Naive B cell (primary cell): ENCODE data around the gene GTF2F1. TPM values are rescaled to one million over a fixed set of nuclear protein-coding genes. Genes with fewer than 3 reads are reported as not detected.
A peak's percentile ranks its signal among the peaks of the same experiment; 100 is the strongest.
"Not testable (repeated sequence)": the region's sequence is repeated elsewhere in the genome, so short reads cannot be mapped to it uniquely, and the experiment has no call there.

ENCODE experiments used
- ATAC-seq, 2 donors: fragments of 150-1000 bp; cut with Tn5 transposase; 2 replicates each; pipeline ENCODE4 v1.10.0; 2021; ENCODE audit warnings: low read depth in 2 of 2, mild to moderate bottlenecking in 2 of 2, moderate library complexity in 2 of 2
- DNase-seq: peaks from one replicate; pipeline ENCODE4 v3.0.0; 2022
- H3K27ac Mint-ChIP-seq, 6 donors: one replicate each; pipeline ENCODE4 v1.8.0; 2020 to 2022; ENCODE audit warnings: mild to moderate bottlenecking in 6 of 6, mixed read lengths in 6 of 6, moderate library complexity in 5 of 6, inconsistent platforms in 2 of 6
- H3K27me3 Mint-ChIP-seq, 3 donors: one replicate each; pipeline ENCODE4 v1.8.0; 2021 to 2022; ENCODE audit warnings: mixed read lengths in 3 of 3, mild to moderate bottlenecking in 1 of 3
- H3K36me3 Mint-ChIP-seq, 2 donors: one replicate each; pipeline ENCODE4 v1.8.0; 2020 to 2022; ENCODE audit warnings: mixed read lengths in 2 of 2, inconsistent platforms in 1 of 2, mild to moderate bottlenecking in 1 of 2
- H3K4me1 Mint-ChIP-seq, 3 donors: one replicate each; pipeline ENCODE4 v1.8.0; 2020 to 2022; ENCODE audit warnings: mixed read lengths in 3 of 3, inconsistent platforms in 1 of 3, mild to moderate bottlenecking in 1 of 3, moderate library complexity in 1 of 3
- H3K4me3 Mint-ChIP-seq, 8 donors: one replicate each; pipeline ENCODE4 v1.8.0; 2020 to 2022; ENCODE audit warnings: mild to moderate bottlenecking in 8 of 8, mixed read lengths in 8 of 8, moderate library complexity in 8 of 8, inconsistent platforms in 2 of 8
- H3K9me3 Mint-ChIP-seq, 7 donors: one replicate each; pipeline ENCODE4 v1.8.0; 2020 to 2022; ENCODE audit warnings: mixed read lengths in 7 of 7, mild to moderate bottlenecking in 5 of 7, inconsistent platforms in 2 of 7, moderate library complexity in 1 of 7
- polyA plus RNA-seq, 6 donors: library from polyadenylated mRNA; unstranded; fragments of 300-500 nt; fragmentation: Illumina TruSeq; gene quantifications; one replicate each; pipeline ENCODE4 v1.2.3, GENCODE V29; 2021; ENCODE audit warnings: low read depth in 6 of 6

GTF2F1 gene
- polyA plus RNA-seq, 6 donors from 2014 or later, result 2.5 to 22.7 (median 18.1) TPM

DNA sequence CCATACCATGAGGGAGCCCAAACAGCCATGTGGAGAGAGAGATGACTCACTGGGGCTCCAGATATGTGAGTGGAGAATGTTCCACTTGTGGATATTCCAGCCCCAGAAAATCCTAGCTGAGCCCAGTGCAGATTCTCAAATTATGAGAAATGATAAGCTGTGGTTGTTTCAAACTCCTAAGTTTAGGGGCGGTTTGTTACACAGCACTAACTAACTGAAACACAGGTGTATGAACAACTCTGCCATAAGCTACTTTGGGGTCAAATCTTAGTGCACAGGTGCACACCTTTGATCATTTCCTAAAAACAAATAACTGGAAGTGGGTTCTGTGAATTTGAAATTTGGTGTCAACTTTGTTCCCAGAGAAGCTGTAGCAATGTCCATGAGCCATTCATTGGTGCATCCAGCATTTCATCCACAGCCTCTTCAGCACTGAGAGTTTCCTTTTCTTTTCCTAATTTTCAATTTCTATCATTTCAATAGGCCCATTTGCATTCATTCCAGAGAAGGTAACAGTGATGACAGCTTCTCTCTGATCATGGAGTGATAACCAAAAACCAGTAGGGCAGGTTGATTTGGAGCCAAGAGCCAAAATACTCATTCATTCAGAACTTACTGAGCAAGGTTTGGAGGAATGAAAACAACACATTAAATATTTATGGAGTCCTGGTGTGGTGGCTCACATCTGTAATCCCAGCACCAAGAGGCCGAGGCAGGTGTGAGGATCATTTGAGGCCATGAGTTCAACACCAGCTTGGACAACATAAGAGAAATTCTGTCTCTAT, 40.4 kb downstream of the GTF2F1 start:
- Mint-ChIP-seq H3K4me3 (no peak overlapping the region), H3K27ac (no peak overlapping the region), H3K36me3 (no peaks in the 10 kb centered on the region), H3K9me3 (no peaks in the 10 kb centered on the region), H3K4me1 (peaks cover 0 to 1% (median under 1%) of the 10 kb centered on the region in 3 donors), H3K27me3 (peaks cover 0 to 8% (median 0%) of the 10 kb centered on the region in 3 donors)
- DNase-seq (no peak), ATAC-seq (no peak)

- Mint-ChIP-seq H3K27me3 (peaks cover 0 to 8% (median 0%) of the 10 kb centered on the region in 3 donors), H3K4me1 (peaks cover 0 to 1% (median 0%) of the 10 kb centered on the region in 3 donors), H3K27ac (no peak overlapping the region), H3K36me3 (no peaks in the 10 kb centered on the region), H3K9me3 (no peaks in the 10 kb centered on the region), H3K4me3 (no peak overlapping the region)
- ATAC-seq (no peak), DNase-seq (no peak)
Observed at GRCh38 chr19:6350688-6351087, 42.3 kb downstream of the GTF2F1 start.

GRCh38 chr19:6349271-6349670, 43.7 kb downstream of the GTF2F1 start:
- not testable (repeated sequence) for H3K27me3 Mint-ChIP-seq, H3K36me3 Mint-ChIP-seq, DNase-seq, H3K27ac Mint-ChIP-seq, H3K4me1 Mint-ChIP-seq, ATAC-seq, H3K9me3 Mint-ChIP-seq, H3K4me3 Mint-ChIP-seq

- H3K4me3 Mint-ChIP-seq, result peak overlapping the region in 1 of 8 donors; percentile 30
- H3K36me3 Mint-ChIP-seq, result peaks cover 0 to 7% of the 10 kb centered on the region in 2 donors
- no peak for DNase-seq
- H3K9me3 Mint-ChIP-seq, result peaks cover 0 to 5% (median 2%) of the 10 kb centered on the region in 7 donors
- peaks cover 0 to 6% (median 6%) of the 10 kb centered on the region in 3 donors for H3K27me3 Mint-ChIP-seq
- ATAC-seq, result no peak
- peak overlapping the region in 1 of 6 donors; percentile 16 for H3K27ac Mint-ChIP-seq
- H3K4me1 Mint-ChIP-seq, result peaks cover 0 to 7% (median 7%) of the 10 kb centered on the region in 3 donors
Observed at GRCh38 chr19:6343462-6343861, 49.5 kb downstream of the GTF2F1 start.

GRCh38 chr19:6340493-6341201, 52.3 kb downstream of the GTF2F1 start:
- H3K27me3 Mint-ChIP-seq, result peaks cover 0 to 10% (median 6%) of the 10 kb centered on the region in 3 donors
- no peak overlapping the region for H3K27ac Mint-ChIP-seq
- no peak overlapping the region for H3K4me3 Mint-ChIP-seq
- peaks cover 0 to 7% (median 7%) of the 10 kb centered on the region in 3 donors for H3K4me1 Mint-ChIP-seq
- ATAC-seq (no peak), DNase-seq (no peak)
- H3K9me3 Mint-ChIP-seq, result peaks cover 0 to 5% (median 2%) of the 10 kb centered on the region in 7 donors
- H3K36me3 Mint-ChIP-seq, result peaks cover 0 to 7% of the 10 kb centered on the region in 2 donors

GRCh38 chr19:6334490-6335285, 58.3 kb downstream of the GTF2F1 start:
- no peak for DNase-seq
- H3K9me3 Mint-ChIP-seq, result peaks cover 0 to 2% (median 0%) of the 10 kb centered on the region in 7 donors
- H3K4me3 Mint-ChIP-seq, result no peak overlapping the region
- ATAC-seq, result no peak
- H3K4me1 Mint-ChIP-seq, result no peaks in the 10 kb centered on the region
- no peaks in the 10 kb centered on the region for H3K36me3 Mint-ChIP-seq
- no peak overlapping the region for H3K27ac Mint-ChIP-seq
- H3K27me3 Mint-ChIP-seq, result peaks cover 0 to 7% (median 4%) of the 10 kb centered on the region in 3 donors

GRCh38 chr19:6333439-6333838, 59.5 kb downstream of the GTF2F1 start, which contains the start of gene ACER1:
ACER1 (minus strand) TSS chr19:6333612; CDS start chr19:6333551, 61 bp downstream.
- Mint-ChIP-seq H3K4me1 (no peaks in the 10 kb centered on the region), H3K27me3 (peaks cover 0 to 4% (median 4%) of the 10 kb centered on the region in 3 donors), H3K36me3 (no peaks in the 10 kb centered on the region), H3K9me3 (peaks cover 0 to under 1% (median 0%) of the 10 kb centered on the region in 7 donors), H3K4me3 (no peak within 1 kb of the TSS), H3K27ac (peak within 1 kb of the TSS in 1 of 6 donors; percentile 38)
- ATAC-seq (no peak), DNase-seq (no peak)

Other genes starting within 250 kb of the GTF2F1 start
- 1 to 10 TPM in 4 of 6 donors, under 1 TPM in 2; 0.43 to 1.7 (median 1.3) TPM for gene MLLT1, start 113.2 kb downstream of the GTF2F1 start, polyA plus RNA-seq
- not detected for gene ACER1, start 59.6 kb downstream of the GTF2F1 start, polyA plus RNA-seq
- gene CLPP, start 31.6 kb downstream of the GTF2F1 start, polyA plus RNA-seq, result 100 to 1,000 TPM in 3 of 6 donors, 10 to 100 TPM in 3; 86.7 to 145 (median 102) TPM
- gene ALKBH7, start 20.4 kb downstream of the GTF2F1 start, polyA plus RNA-seq, result 10 to 100 TPM; 52.8 to 77.4 (median 70.5) TPM
- gene PSPN, start 17.2 kb downstream of the GTF2F1 start, polyA plus RNA-seq, result under 1 TPM; 0.35 to 0.56 (median 0.49) TPM
- 10 to 100 TPM; 12.1 to 26.3 (median 20.6) TPM for gene KHSRP, start 31.6 kb upstream of the GTF2F1 start, polyA plus RNA-seq
- gene SLC25A41, start 40.6 kb upstream of the GTF2F1 start, polyA plus RNA-seq, result not detected
- gene SLC25A23, start 66.6 kb upstream of the GTF2F1 start, polyA plus RNA-seq, result 1 to 10 TPM; 1.4 to 5.0 (median 3.2) TPM
- gene CRB3, start 71.1 kb upstream of the GTF2F1 start, polyA plus RNA-seq, result 1 to 10 TPM in 1 of 6 donors, under 1 TPM in 1, not detected in 4; 0.88 to 1.6 TPM
- gene DENND1C, start 88.6 kb upstream of the GTF2F1 start, polyA plus RNA-seq, result 10 to 100 TPM; 36.5 to 72.3 (median 39.3) TPM
- 1 to 10 TPM in 5 of 6 donors, under 1 TPM in 1; 0.89 to 5.9 (median 2.3) TPM for gene TUBB4A, start 109.1 kb upstream of the GTF2F1 start, polyA plus RNA-seq
- 1 to 10 TPM in 3 of 6 donors, under 1 TPM in 3; 0.67 to 6.7 (median 1.1) TPM for gene TNFSF9, start 137.9 kb upstream of the GTF2F1 start, polyA plus RNA-seq
- 1 to 10 TPM in 2 of 6 donors, under 1 TPM in 1, not detected in 3; 0.64 to 2.2 (median 1.7) TPM for gene CD70, start 198.0 kb upstream of the GTF2F1 start, polyA plus RNA-seq